Lower leg skin (tissue), 3 donors: ENCODE data around the gene DPYD.

ENCODE experiments used
- POLR2A ChIP-seq, 2 donors: fragments of 450-650 bp; IDR thresholded peaks; one replicate each; pipeline ENCODE4 v1.6.1; 2016 to 2017; ENCODE audit warnings: antibody characterized with exemption in 2 of 2, mild to moderate bottlenecking in 1 of 2, moderate library complexity in 1 of 2
- TF ChIP-seq, protein P1 (sequence below), 3 donors: fragments of 450-650 bp; IDR thresholded peaks; one replicate each; pipeline ENCODE4 v1.5.1; 2016; ENCODE audit warnings: antibody characterized with exemption in 3 of 3, mild to moderate bottlenecking in 3 of 3, moderate library complexity in 2 of 3

DNA sequence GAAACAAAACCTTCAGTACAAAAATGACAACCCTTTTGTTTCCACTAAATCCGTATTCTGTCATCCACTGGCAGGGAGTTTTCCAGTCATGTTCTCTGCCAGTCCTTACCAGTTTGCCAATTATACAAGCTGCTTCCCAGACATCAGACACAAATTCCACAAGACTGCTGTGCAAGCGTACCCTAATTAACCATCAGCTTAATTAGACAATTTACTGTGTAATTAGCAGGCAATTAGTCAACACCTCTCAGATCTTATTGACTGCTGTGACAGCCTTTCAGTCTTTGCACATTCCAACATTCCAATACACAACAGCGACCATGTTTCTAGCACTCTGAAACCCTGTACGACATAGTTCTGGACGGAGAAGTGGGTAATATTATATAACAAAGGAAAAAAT lies 420.1 kb downstream of the DPYD start:
- no peak for TF ChIP-seq POLR2A (IDR thresholded peaks at IDR 0.05)
- TF ChIP-seq, protein P1, sequence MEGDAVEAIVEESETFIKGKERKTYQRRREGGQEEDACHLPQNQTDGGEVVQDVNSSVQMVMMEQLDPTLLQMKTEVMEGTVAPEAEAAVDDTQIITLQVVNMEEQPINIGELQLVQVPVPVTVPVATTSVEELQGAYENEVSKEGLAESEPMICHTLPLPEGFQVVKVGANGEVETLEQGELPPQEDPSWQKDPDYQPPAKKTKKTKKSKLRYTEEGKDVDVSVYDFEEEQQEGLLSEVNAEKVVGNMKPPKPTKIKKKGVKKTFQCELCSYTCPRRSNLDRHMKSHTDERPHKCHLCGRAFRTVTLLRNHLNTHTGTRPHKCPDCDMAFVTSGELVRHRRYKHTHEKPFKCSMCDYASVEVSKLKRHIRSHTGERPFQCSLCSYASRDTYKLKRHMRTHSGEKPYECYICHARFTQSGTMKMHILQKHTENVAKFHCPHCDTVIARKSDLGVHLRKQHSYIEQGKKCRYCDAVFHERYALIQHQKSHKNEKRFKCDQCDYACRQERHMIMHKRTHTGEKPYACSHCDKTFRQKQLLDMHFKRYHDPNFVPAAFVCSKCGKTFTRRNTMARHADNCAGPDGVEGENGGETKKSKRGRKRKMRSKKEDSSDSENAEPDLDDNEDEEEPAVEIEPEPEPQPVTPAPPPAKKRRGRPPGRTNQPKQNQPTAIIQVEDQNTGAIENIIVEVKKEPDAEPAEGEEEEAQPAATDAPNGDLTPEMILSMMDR (IDR thresholded peaks at IDR 0.05) = no peak
